ENCODE results near the gene FAM25C. TPM values are rescaled to one million over a fixed set of nuclear protein-coding genes. Genes with fewer than 3 reads are reported as not detected.

Gene FAM25C
- 1.0 to 3.0 TPM in 2 of 5 replicates, not detected in the others for total RNA-seq (2022; extraction: Qiagen RNA extraction)

GRCh38 chr10:47999691-48000090 lies at the start of gene FAM25C:
Gene FAM25C, minus strand, starts transcription at chr10:47999791. Its CDS starts 26 bp downstream, at chr10:47999765.

Other genes starting within 250 kb of the FAM25C start
- 3.1 to 4.0 TPM (median 3.6 TPM) in 5 replicates for gene SYT15B, start 236.2 kb downstream of the FAM25C start, total RNA-seq (2022; extraction: Qiagen RNA extraction)
- gene NPY4R2, start 81.1 kb downstream of the FAM25C start, total RNA-seq (2022; extraction: Qiagen RNA extraction), result 18.2 to 26.5 TPM (median 23.4 TPM) in 5 replicates